IMR-90 (cell line): ENCODE data around the gene ITGA4. TPM values are rescaled to one million over a fixed set of nuclear protein-coding genes. Genes with fewer than 3 reads are reported as not detected.

Experiments used
- ATAC-seq: fragments of 200-7000 bp; cut with Tn5 transposase; 2 replicates; pipeline ENCODE4 v1.9.1; 2020; ENCODE audit warnings: low read depth, mild to moderate bottlenecking, moderate library complexity
- BruUV-seq: library from RNA; stranded (reverse); fragments of 400-500 nt; replicated peaks from 2 replicates; lab custom pipeline; 2021; lab: Mats Ljungman, UMichigan
- CTCF ChIA-PET: fragments of 300-600 bp; formaldehyde crosslinking; extraction: SDS; loops from one replicate; lab custom pipeline; 2021; ENCODE audit warnings: antibody characterized with exemption; lab: Yijun Ruan, JAX
- POLR2A ChIA-PET: fragments of 300-600 bp; sonication (Branson Sonifier 250); formaldehyde crosslinking; loops from one replicate; lab custom pipeline; 2022; ENCODE audit warnings: antibody characterized with exemption; ENCODE audit not compliant: unreplicated experiment; lab: Charles Lee
- DNase-seq: peaks from one replicate; pipeline ENCODE4 v3.0.0; 2013
- H2AFZ ChIP-seq: replicated peaks from 2 replicates; pipeline ENCODE3; 2013; ENCODE audit warnings: low read length, mild to moderate bottlenecking; ENCODE audit not compliant: poor library complexity
- H2AK5ac ChIP-seq: 2 replicates; pipeline ENCODE4 v1.6.1; 2013; ENCODE audit warnings: low read depth, low read length, inconsistent platforms
- H2AK9ac ChIP-seq: replicated peaks from 2 replicates; pipeline ENCODE3; 2013; ENCODE audit warnings: mild to moderate bottlenecking, low read depth, low read length, moderate library complexity; ENCODE audit not compliant: poor library complexity
- H2BK120ac ChIP-seq: 2 replicates; pipeline ENCODE4 v1.6.1; 2013; ENCODE audit warnings: low read depth, low read length, inconsistent platforms
- H2BK15ac ChIP-seq: 3 replicates; pipeline ENCODE4 v1.6.1; 2013; ENCODE audit warnings: low read depth, low read length, inconsistent platforms
- H2BK20ac ChIP-seq: 2 replicates; pipeline ENCODE4 v1.6.1; 2013; ENCODE audit warnings: low read depth, mild to moderate bottlenecking, inconsistent platforms, low read length, moderate library complexity
- H2BK5ac ChIP-seq: 2 replicates; pipeline ENCODE4 v1.6.1; 2013; ENCODE audit warnings: mild to moderate bottlenecking, low read depth, low read length, inconsistent platforms; ENCODE audit not compliant: poor library complexity, severe bottlenecking
- H3K14ac ChIP-seq: replicated peaks from 2 replicates; pipeline ENCODE4 v1.6.1; 2013; ENCODE audit warnings: low read depth, low read length, inconsistent platforms
- H3K18ac ChIP-seq: 2 replicates; pipeline ENCODE4 v1.6.1; 2013; ENCODE audit warnings: low read depth, low read length, control low read depth
- H3K23ac ChIP-seq: 2 replicates; pipeline ENCODE4 v1.6.1; 2013; ENCODE audit warnings: low read depth, low read length, inconsistent platforms
- H3K27ac ChIP-seq: 2 replicates; pipeline ENCODE4 v1.5.1; 2013; ENCODE audit warnings: mild to moderate bottlenecking, control low read depth, low read length; ENCODE audit not compliant: insufficient read depth
- H3K27me3 ChIP-seq: 2 replicates; pipeline ENCODE4 v1.6.1; 2013; ENCODE audit warnings: low read length; ENCODE audit not compliant: control insufficient read depth, insufficient read depth
- H3K36me3 ChIP-seq: 2 replicates; pipeline ENCODE4 v1.6.1; 2013; ENCODE audit warnings: low read length, mixed read lengths; ENCODE audit not compliant: control insufficient read depth, insufficient read depth
- H3K4ac ChIP-seq: 2 replicates; pipeline ENCODE4 v1.6.1; 2013; ENCODE audit warnings: low read depth, low read length, inconsistent platforms
- H3K4me1 ChIP-seq: 2 replicates; pipeline ENCODE4 v1.6.1; 2013; ENCODE audit warnings: low read length, mixed read lengths; ENCODE audit not compliant: control insufficient read depth, insufficient read depth
- H3K4me2 ChIP-seq: 2 replicates; pipeline ENCODE4 v1.6.1; 2013; ENCODE audit warnings: low read depth, mild to moderate bottlenecking, control low read depth, low read length, moderate library complexity
- H3K4me3 ChIP-seq: 2 replicates; pipeline ENCODE4 v1.5.1; 2013; ENCODE audit warnings: low read depth, mild to moderate bottlenecking, control low read depth, low read length, moderate library complexity; ENCODE audit not compliant: insufficient read depth
- H3K56ac ChIP-seq: 2 replicates; pipeline ENCODE4 v1.6.1; 2013; ENCODE audit warnings: low read length, inconsistent platforms; ENCODE audit not compliant: insufficient read depth; ENCODE audit errors: extremely low read depth
- H3K79me1 ChIP-seq, 2 experiments: 2 replicates each; pipeline ENCODE4 v1.6.1; 2013; ENCODE audit warnings: low read length in 2 of 2, inconsistent platforms in 1 of 2, low read depth in 1 of 2
- H3K9ac ChIP-seq: 2 replicates; pipeline ENCODE4 v1.6.1; 2013; ENCODE audit warnings: low read depth, low read length, control low read depth
- H3K9me1 ChIP-seq: 2 replicates; pipeline ENCODE4 v1.6.1; 2013; ENCODE audit warnings: low read length, inconsistent platforms; ENCODE audit not compliant: insufficient read depth
- H3K9me3 ChIP-seq: 2 replicates; pipeline ENCODE4 v1.6.1; 2013; ENCODE audit warnings: low read length; ENCODE audit not compliant: control insufficient read depth, insufficient read depth
- H4K20me1 ChIP-seq: 2 replicates; pipeline ENCODE4 v1.6.1; 2013; ENCODE audit warnings: low read length, inconsistent platforms; ENCODE audit not compliant: insufficient read depth
- H4K5ac ChIP-seq: 2 replicates; pipeline ENCODE4 v1.6.1; 2013; ENCODE audit warnings: mild to moderate bottlenecking, low read depth, low read length, control low read depth
- H4K8ac ChIP-seq, 2 experiments: 2 replicates each; pipeline ENCODE4 v1.6.1; 2013; ENCODE audit warnings: low read depth in 2 of 2, low read length in 2 of 2, control low read depth in 1 of 2, inconsistent platforms in 1 of 2
- H4K91ac ChIP-seq: 2 replicates; pipeline ENCODE4 v1.6.1; 2013; ENCODE audit warnings: low read depth, low read length, inconsistent platforms; ENCODE audit not compliant: insufficient read depth
- BHLHE40 ChIP-seq: fragments of 150-350 bp; IDR thresholded peaks from 2 replicates; pipeline ENCODE4 v1.6.1; 2016; ENCODE audit warnings: mild to moderate bottlenecking, low read depth, low read length
- MAFK ChIP-seq: IDR thresholded peaks from 2 replicates; pipeline ENCODE4 v1.6.1; 2012; ENCODE audit warnings: low read depth, low read length, improper control_type of control experiment
- MAZ ChIP-seq: IDR thresholded peaks from 2 replicates; pipeline ENCODE4 v1.6.1; 2012; ENCODE audit warnings: low read depth, mild to moderate bottlenecking, low read length, improper control_type of control experiment, moderate library complexity, borderline replicate concordance
- MXI1 ChIP-seq: IDR thresholded peaks from 2 replicates; pipeline ENCODE4 v1.6.1; 2012; ENCODE audit warnings: low read depth, mild to moderate bottlenecking, low read length, moderate library complexity, borderline replicate concordance
- RAD21 ChIP-seq: IDR thresholded peaks from 2 replicates; pipeline ENCODE4 v1.6.1; 2012; ENCODE audit warnings: low read length, improper control_type of control experiment
- RFX5 ChIP-seq: IDR thresholded peaks from 2 replicates; pipeline ENCODE4 v1.8.0; 2012; ENCODE audit warnings: low read depth, mild to moderate bottlenecking, low read length, moderate library complexity
- SMC3 ChIP-seq: fragments of 150-350 bp; IDR thresholded peaks from 2 replicates; pipeline ENCODE4 v1.6.1; 2016; ENCODE audit warnings: low read depth, mild to moderate bottlenecking, antibody characterized with exemption, low read length, moderate library complexity
- WGBS, 2 experiments: methylation state at CpG; one replicate each; pipeline versions ENCODE4 v1.1.5 to v1.1.7; 2013; ENCODE audit warnings: missing lambda C conversion rate in 2 of 2; ENCODE audit not compliant: insufficient read length in 1 of 2; ENCODE audit errors: extremely low coverage in 2 of 2; 5-methylcytosine and 5-hydroxymethylcytosine counted together
- dilution Hi-C: fragments of 300-500 bp; cut with HindIII; formaldehyde crosslinking; loops from one replicate; pipeline ENCODE4 v1.14.3; 2018; ENCODE audit warnings: low sequenced_read_pairs; ENCODE audit not compliant: unreplicated experiment
- in situ Hi-C: fragments of 300-500 bp; cut with MboI; formaldehyde crosslinking; loops from 3 replicates; pipeline ENCODE4 v1.14.3; 2019; ENCODE audit warnings: low sequenced_read_pairs, inconsistent platforms, mixed read lengths
- intact Hi-C: fragments of 100-400 bp; cut with micrococcal nuclease; formaldehyde crosslinking; loops from 2 replicates; pipeline ENCODE4 v1.10.0; 2022
- polyA plus RNA-seq, 3 experiments: library from polyadenylated mRNA; depleted of rRNA; stranded (reverse); fragments of >200 nt; gene quantifications; 2 replicates each; pipeline ENCODE4 v1.2.3, GENCODE V29; 2012; ENCODE audit warnings: low replicate concordance in 1 of 3
- total RNA-seq: library from RNA; depleted of rRNA; stranded (reverse); fragments of >200 nt; gene quantifications from 2 replicates; pipeline ENCODE4 v1.2.3, GENCODE V29; 2012
- TF ChIP-seq, protein P1 (sequence below): fragments of 150-350 bp; IDR thresholded peaks from 2 replicates; pipeline ENCODE4 v1.6.1; 2017; ENCODE audit warnings: mild to moderate bottlenecking, antibody characterized with exemption, low read length, low read depth
- TF ChIP-seq, protein P2 (sequence below): conservative IDR thresholded peaks from 2 replicates; pipeline ENCODE4 v1.5.1; 2012; ENCODE audit warnings: mild to moderate bottlenecking, low read depth, low read length, improper control_type of control experiment

The ITGA4 gene
- total and polyA plus RNA-seq, 2 of the 4 experiments (the other 2 are of a cell fraction) = 6.9 to 13.6 TPM

DNA sequence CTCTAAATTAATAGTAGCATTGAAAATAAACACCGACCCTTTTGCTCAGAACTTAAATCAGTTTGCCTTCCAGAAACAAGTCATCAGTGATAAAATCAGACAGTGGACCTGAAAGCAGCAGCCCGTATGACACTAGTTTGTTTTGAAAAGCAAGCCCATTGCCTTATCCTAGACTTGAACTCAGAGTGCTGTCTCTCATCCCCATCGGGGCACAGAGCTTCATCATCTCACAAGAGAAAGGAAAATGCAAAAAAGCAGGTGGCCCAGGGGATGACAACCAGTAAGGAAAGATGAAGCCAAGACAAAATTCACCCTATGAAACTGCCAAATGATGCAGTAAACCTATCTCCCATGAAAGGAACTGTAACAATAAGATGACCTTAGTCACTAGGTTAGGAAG, 128.5 kb downstream of the ITGA4 start:
- no peaks in the 10 kb centered on the region for H3K9me3 ChIP-seq
- H3K79me1 ChIP-seq = no peaks in the 10 kb centered on the region
- ChIA-PET POLR2A (no interaction called here), CTCF (no interaction called here)
- no peak overlapping the region for H3K56ac ChIP-seq
- no peak overlapping the region for H3K4ac ChIP-seq
- no peaks in the 10 kb centered on the region for H4K20me1 ChIP-seq
- H2AK5ac ChIP-seq = no peak overlapping the region
- DNase-seq (no peak), ATAC-seq (no peak)
- no peak overlapping the region for H3K27ac ChIP-seq
- TF ChIP-seq SMC3 (no peak), MXI1 (no peak), RFX5 (no peak), RAD21 (no peak), MAZ (no peak), BHLHE40 (no peak), MAFK (no peak)
- TF ChIP-seq, protein P1, sequence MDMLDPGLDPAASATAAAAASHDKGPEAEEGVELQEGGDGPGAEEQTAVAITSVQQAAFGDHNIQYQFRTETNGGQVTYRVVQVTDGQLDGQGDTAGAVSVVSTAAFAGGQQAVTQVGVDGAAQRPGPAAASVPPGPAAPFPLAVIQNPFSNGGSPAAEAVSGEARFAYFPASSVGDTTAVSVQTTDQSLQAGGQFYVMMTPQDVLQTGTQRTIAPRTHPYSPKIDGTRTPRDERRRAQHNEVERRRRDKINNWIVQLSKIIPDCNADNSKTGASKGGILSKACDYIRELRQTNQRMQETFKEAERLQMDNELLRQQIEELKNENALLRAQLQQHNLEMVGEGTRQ = no peak
- TF ChIP-seq, protein P2, sequence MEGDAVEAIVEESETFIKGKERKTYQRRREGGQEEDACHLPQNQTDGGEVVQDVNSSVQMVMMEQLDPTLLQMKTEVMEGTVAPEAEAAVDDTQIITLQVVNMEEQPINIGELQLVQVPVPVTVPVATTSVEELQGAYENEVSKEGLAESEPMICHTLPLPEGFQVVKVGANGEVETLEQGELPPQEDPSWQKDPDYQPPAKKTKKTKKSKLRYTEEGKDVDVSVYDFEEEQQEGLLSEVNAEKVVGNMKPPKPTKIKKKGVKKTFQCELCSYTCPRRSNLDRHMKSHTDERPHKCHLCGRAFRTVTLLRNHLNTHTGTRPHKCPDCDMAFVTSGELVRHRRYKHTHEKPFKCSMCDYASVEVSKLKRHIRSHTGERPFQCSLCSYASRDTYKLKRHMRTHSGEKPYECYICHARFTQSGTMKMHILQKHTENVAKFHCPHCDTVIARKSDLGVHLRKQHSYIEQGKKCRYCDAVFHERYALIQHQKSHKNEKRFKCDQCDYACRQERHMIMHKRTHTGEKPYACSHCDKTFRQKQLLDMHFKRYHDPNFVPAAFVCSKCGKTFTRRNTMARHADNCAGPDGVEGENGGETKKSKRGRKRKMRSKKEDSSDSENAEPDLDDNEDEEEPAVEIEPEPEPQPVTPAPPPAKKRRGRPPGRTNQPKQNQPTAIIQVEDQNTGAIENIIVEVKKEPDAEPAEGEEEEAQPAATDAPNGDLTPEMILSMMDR = no peak
- peaks cover 6% of the 10 kb centered on the region for H3K27me3 ChIP-seq
- intact Hi-C loops (no loop called here), in situ Hi-C loops (loop anchor here (25.0 kb wide), 1 partner anchor 552 kb away; no protein-coding TSS in a partner anchor), dilution Hi-C loops (no loop called here)
- no CpG with 5 or more reads among the region's 3 CpGs for WGBS, 2 experiments
- H4K91ac ChIP-seq = no peak overlapping the region
- no peak overlapping the region for H2AK9ac ChIP-seq
- no peak overlapping the region for H2BK20ac ChIP-seq
- H3K4me3 ChIP-seq = no peak overlapping the region
- H3K18ac ChIP-seq = no peak overlapping the region
- no peaks in the 10 kb centered on the region for H3K36me3 ChIP-seq
- H2BK15ac ChIP-seq = no peak overlapping the region
- H2BK120ac ChIP-seq = no peak overlapping the region
- no peak overlapping the region for H3K14ac ChIP-seq
- no peak overlapping the region for H3K4me2 ChIP-seq
- H2AFZ ChIP-seq = no peak overlapping the region
- no peak overlapping the region for H3K23ac ChIP-seq
- H3K4me1 ChIP-seq = no peaks in the 10 kb centered on the region
- H3K9me1 ChIP-seq = no peaks in the 10 kb centered on the region
- no peak overlapping the region for H3K9ac ChIP-seq
- no peak overlapping the region for H4K8ac ChIP-seq
- no peak overlapping the region for H2BK5ac ChIP-seq
- BruUV-seq = no TSS peak
- H4K5ac ChIP-seq = no peak overlapping the region
